Activated CD8-positive, alpha-beta memory T cell treated with anti-CD3 and anti-CD28 coated beads, Interleukin-2, amount 10 ng/mL, durations not matched to agents 7 days and 5 days (primary cell): ENCODE results near the gene YIPF2. TPM values are rescaled to one million over a fixed set of nuclear protein-coding genes. Genes with fewer than 3 reads are reported as not detected.
A peak's percentile ranks its signal among the peaks of the same experiment; 100 is the strongest.
"Not testable (repeated sequence)": the region's sequence is repeated elsewhere in the genome, so short reads cannot be mapped to it uniquely, and the experiment has no call there.

Source experiments
- ATAC-seq: fragments of 150-1000 bp; cut with Tn5 transposase; one replicate; pipeline ENCODE4 v1.10.0; 2021; ENCODE audit warnings: moderate library complexity
- CTCF ChIA-PET: fragments of 350-600 bp; sonication (Branson Sonifier 250); formaldehyde crosslinking; loops from one replicate; lab custom pipeline; 2021; ENCODE audit warnings: antibody characterized with exemption; lab: Charles Lee
- DNase-seq: peaks from one replicate; pipeline ENCODE4 v3.0.0-alpha.2; 2020
- H3K27ac Mint-ChIP-seq: one replicate; pipeline ENCODE4 v1.8.0; 2021; ENCODE audit warnings: mild to moderate bottlenecking, mixed read lengths
- H3K27me3 Mint-ChIP-seq: one replicate; pipeline ENCODE4 v1.8.0; 2021; ENCODE audit warnings: mixed read lengths
- H3K36me3 Mint-ChIP-seq: one replicate; pipeline ENCODE4 v1.8.0; 2021; ENCODE audit warnings: mild to moderate bottlenecking, mixed read lengths
- H3K4me1 Mint-ChIP-seq: one replicate; pipeline ENCODE4 v1.8.0; 2021; ENCODE audit warnings: mixed read lengths
- H3K4me3 Mint-ChIP-seq: one replicate; pipeline ENCODE4 v1.8.0; 2021; ENCODE audit warnings: mild to moderate bottlenecking, moderate library complexity, mixed read lengths
- H3K9me3 Mint-ChIP-seq: one replicate; pipeline ENCODE4 v1.8.0; 2022; ENCODE audit warnings: low read depth, mixed read lengths
- total RNA-seq, 2 experiments: library from RNA; stranded (reverse); gene quantifications; one replicate each; pipeline ENCODE4 v1.2.3, GENCODE V29; 2021

YIPF2 gene
- total RNA-seq, 2 experiments from 2014 or later = 21.7 to 27.3 TPM

DNA sequence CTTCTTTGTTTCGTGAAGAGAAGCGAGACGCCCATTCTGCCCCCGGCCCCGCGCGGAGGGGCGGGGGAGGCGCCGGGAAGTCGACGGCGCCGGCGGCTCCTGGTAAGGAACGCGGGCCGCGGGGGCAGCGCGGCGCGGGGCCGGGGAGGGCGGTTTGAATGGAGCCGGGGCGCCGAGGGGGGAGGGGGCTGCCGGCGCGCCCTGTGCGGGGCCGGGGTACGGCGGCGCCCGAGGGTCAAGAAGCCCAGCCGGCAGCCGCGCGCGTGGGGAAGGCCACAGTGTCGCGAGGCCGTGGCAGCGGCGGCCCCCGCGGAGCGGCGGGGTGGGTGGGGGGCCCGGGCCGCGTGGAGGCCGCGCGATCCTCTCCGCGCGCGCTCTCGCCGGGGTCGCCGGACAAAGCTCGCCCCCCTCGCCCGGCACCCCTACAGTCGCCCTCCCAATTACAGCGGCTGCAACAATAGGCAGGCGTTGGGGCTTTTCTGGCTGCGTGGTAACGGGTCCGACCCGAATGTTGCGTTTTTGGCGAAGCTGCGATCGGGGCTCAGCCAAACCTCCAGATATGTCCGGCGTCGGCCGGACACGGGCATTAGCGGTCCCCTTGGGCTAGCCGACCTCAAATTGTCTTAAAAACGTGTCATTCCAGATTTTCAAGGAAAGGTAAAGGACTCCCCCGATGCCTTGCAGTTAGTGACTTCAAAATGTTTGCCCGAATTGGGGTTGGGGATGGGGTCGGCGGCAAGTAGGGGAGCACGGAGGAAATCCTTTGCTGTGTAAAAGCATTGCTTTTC is 32.8 kb upstream of the YIPF2 start:
- CTCF ChIA-PET = interaction anchor here (0.8 to 4.5 kb wide), 6 partner anchors 9 to 97 kb away, joined by 3 to 18 read pairs (median 6); no protein-coding TSS in a partner anchor
- Mint-ChIP-seq H3K9me3 (no peaks in the 10 kb centered on the region), H3K27ac (peak overlapping the region; percentile 83), H3K4me3 (peak overlapping the region; percentile 87), H3K36me3 (peaks cover 3% of the 10 kb centered on the region), H3K4me1 (peaks cover 43% of the 10 kb centered on the region), H3K27me3 (no peaks in the 10 kb centered on the region)
- DNase-seq (peak; percentile 59), ATAC-seq (peak; percentile 31)

- H3K27me3 Mint-ChIP-seq = no peaks in the 10 kb centered on the region
- ATAC-seq (peak; percentile 84), DNase-seq (peak; percentile 98)
- CTCF ChIA-PET = interaction anchor here (0.8 to 4.5 kb wide), 6 partner anchors 9 to 96 kb away, joined by 3 to 18 read pairs (median 8); no protein-coding TSS in a partner anchor
- H3K4me1 Mint-ChIP-seq = peaks cover 43% of the 10 kb centered on the region
- peak within 1 kb of the TSS; percentile 87 for H3K27ac Mint-ChIP-seq
- H3K4me3 Mint-ChIP-seq = peak within 1 kb of the TSS; percentile 87
- no peaks in the 10 kb centered on the region for H3K9me3 Mint-ChIP-seq
- H3K36me3 Mint-ChIP-seq = peaks cover 2% of the 10 kb centered on the region
Observed at GRCh38 chr19:10960314-10961072, 32.1 kb upstream of the YIPF2 start, which contains the start of gene SMARCA4. SMARCA4 (plus strand) TSS chr19:10961030; CDS start chr19:10984152, 23,122 bp downstream.

GRCh38 chr19:10959277-10959968 is 31.0 kb upstream of the YIPF2 start:
- Mint-ChIP-seq H3K27ac (peak overlapping the region; percentile 87), H3K4me1 (peaks cover 36% of the 10 kb centered on the region), H3K4me3 (peak overlapping the region; percentile 81)
- not testable (repeated sequence) for ATAC-seq, H3K9me3 Mint-ChIP-seq, H3K36me3 Mint-ChIP-seq, H3K27me3 Mint-ChIP-seq, DNase-seq
- CTCF ChIA-PET = interaction anchor here (1.3 to 4.5 kb wide), 6 partner anchors 15 to 95 kb away, joined by 3 to 18 read pairs (median 10); no protein-coding TSS in a partner anchor

DNA sequence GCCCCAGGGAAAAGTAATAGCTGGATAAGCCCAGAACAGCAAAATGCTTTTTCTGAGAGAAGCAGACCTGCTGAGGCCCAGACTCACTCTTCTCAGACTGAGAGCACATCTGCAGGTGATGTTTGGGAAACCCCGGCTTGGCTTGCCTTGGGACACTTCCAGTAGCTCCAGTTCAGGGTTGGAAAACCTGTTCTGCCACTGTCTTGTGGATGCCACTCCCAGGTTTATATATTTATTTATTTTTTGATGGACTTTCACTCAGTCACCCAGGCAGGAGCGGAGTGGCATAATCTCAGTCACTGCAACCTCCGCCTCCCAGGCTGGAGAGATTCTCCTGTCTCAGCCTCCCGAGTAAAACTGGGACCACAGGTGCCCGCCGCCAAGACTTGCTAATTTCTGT is 24.4 kb upstream of the YIPF2 start:
- Mint-ChIP-seq H3K4me1 (peaks cover 4% of the 10 kb centered on the region), H3K4me3 (no peak overlapping the region), H3K27me3 (no peaks in the 10 kb centered on the region), H3K9me3 (no peaks in the 10 kb centered on the region), H3K27ac (no peak overlapping the region), H3K36me3 (no peaks in the 10 kb centered on the region)
- CTCF ChIA-PET = interaction anchor here (0.6 to 4.2 kb wide), 2 partner anchors 11 to 756 kb away, joined by 3 to 19 read pairs; no protein-coding TSS in a partner anchor
- ATAC-seq (no peak), DNase-seq (no peak)

- no peaks in the 10 kb centered on the region for H3K36me3 Mint-ChIP-seq
- no peak overlapping the region for H3K4me3 Mint-ChIP-seq
- no peak overlapping the region for H3K27ac Mint-ChIP-seq
- CTCF ChIA-PET = interaction anchor here (1.1 kb wide), 1 partner anchor 11 kb away, joined by 3 read pairs; no protein-coding TSS in a partner anchor
- DNase-seq = no peak
- no peaks in the 10 kb centered on the region for H3K27me3 Mint-ChIP-seq
- no peaks in the 10 kb centered on the region for H3K9me3 Mint-ChIP-seq
- peaks cover 5% of the 10 kb centered on the region for H3K4me1 Mint-ChIP-seq
- ATAC-seq = no peak
Observed at GRCh38 chr19:10946958-10947657, 18.7 kb upstream of the YIPF2 start.

DNA sequence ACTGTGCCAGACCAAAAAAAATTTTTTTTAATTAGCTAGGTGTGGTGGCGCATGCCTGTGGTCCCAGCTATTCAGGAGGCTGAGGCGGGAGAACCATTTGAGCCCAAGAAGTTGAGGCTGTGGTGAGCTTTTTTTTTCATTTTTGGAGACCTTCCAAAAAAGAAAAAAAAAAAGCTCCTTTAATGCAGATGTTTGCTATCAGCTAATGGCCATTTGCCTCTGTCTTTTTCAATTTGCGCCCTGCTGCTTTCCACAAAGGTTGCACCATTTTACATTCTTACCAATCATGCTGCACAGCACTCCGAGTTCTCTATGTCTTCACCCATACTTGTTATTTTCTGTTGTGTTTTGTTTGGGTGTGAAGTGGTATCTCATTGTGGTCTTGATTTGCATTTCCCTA is 16.8 kb upstream of the YIPF2 start:
- Mint-ChIP-seq H3K4me1 (peaks cover 9% of the 10 kb centered on the region), H3K9me3 (no peaks in the 10 kb centered on the region)
- CTCF ChIA-PET = interaction anchor here (0.6 to 2.6 kb wide), 6 partner anchors 9 to 288 kb away, joined by 3 to 12 read pairs (median 5); partner anchors contain the start of gene SMARCA4

GRCh38 chr19:10943412-10943811 is 15.0 kb upstream of the YIPF2 start:
- CTCF ChIA-PET = interaction anchor here (1.9 to 3.4 kb wide), 5 partner anchors 12 to 92 kb away, joined by 5 to 26 read pairs (median 12); partner anchors contain the start of gene SMARCA4
- DNase-seq, H3K36me3 Mint-ChIP-seq, H3K9me3 Mint-ChIP-seq, H3K4me3 Mint-ChIP-seq, ATAC-seq, H3K27ac Mint-ChIP-seq, H3K27me3 Mint-ChIP-seq: not testable (repeated sequence)
- H3K4me1 Mint-ChIP-seq = peaks cover 19% of the 10 kb centered on the region

More for the DNA sequence above, 16.8 kb upstream of the YIPF2 start:
- Mint-ChIP-seq H3K27ac (no peak overlapping the region), H3K36me3 (no peaks in the 10 kb centered on the region), H3K27me3 (no peaks in the 10 kb centered on the region), H3K4me3 (no peak overlapping the region)
- DNase-seq (no peak), ATAC-seq (no peak)

DNA sequence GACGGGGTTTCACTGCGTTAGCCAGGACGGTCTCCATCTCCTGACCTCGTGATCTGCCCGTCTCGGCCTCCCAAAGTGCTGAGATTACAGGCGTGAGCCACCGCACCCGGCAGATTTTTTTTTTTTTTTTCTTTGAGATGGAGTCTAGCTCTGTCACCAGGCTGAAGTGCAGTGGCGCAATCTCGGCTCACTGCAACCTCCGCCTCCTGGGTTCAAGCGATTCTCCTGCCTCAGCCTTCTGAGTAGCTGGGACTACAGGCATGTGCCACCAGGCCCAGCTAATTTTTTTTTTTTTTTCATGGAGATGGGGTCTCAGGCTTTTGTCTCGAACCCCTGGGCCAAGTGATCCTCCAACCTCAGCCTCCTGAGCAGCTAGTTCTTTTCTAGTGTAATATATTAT is 13.2 kb upstream of the YIPF2 start:
- not testable (repeated sequence) for H3K4me3 Mint-ChIP-seq, DNase-seq, H3K36me3 Mint-ChIP-seq, ATAC-seq, H3K27ac Mint-ChIP-seq, H3K27me3 Mint-ChIP-seq, H3K9me3 Mint-ChIP-seq
- H3K4me1 Mint-ChIP-seq = peaks cover 21% of the 10 kb centered on the region
- CTCF ChIA-PET = interaction anchor here (0.6 to 3.4 kb wide), 32 partner anchors 10 to 510 kb away, joined by 3 to 26 read pairs (median 4); partner anchors contain the start of genes LDLR and SMARCA4

GRCh38 chr19:10936661-10937084 is 8.2 kb upstream of the YIPF2 start:
- Mint-ChIP-seq H3K4me3 (no peak overlapping the region), H3K4me1 (peaks cover 17% of the 10 kb centered on the region), H3K27ac (no peak overlapping the region), H3K36me3 (peaks cover 3% of the 10 kb centered on the region), H3K27me3 (no peaks in the 10 kb centered on the region), H3K9me3 (no peaks in the 10 kb centered on the region)
- DNase-seq = peak; percentile 53
- peak; percentile 91 for ATAC-seq
- CTCF ChIA-PET = interaction anchor here (0.6 to 2.4 kb wide), 32 partner anchors 9 to 271 kb away, joined by 3 to 26 read pairs (median 4); partner anchors contain the start of genes LDLR, TIMM29 and YIPF2

- CTCF ChIA-PET = interaction anchor here (0.8 to 2.4 kb wide), 12 partner anchors 8 to 271 kb away, joined by 3 to 26 read pairs (median 8); partner anchors contain the start of genes TIMM29 and YIPF2
- ATAC-seq = no peak
- no peak overlapping the region for H3K4me3 Mint-ChIP-seq
- DNase-seq = no peak
- H3K27me3 Mint-ChIP-seq = no peaks in the 10 kb centered on the region
- H3K27ac Mint-ChIP-seq = no peak overlapping the region
- H3K4me1 Mint-ChIP-seq = peaks cover 21% of the 10 kb centered on the region
- H3K36me3 Mint-ChIP-seq = peaks cover 6% of the 10 kb centered on the region
- H3K9me3 Mint-ChIP-seq = no peaks in the 10 kb centered on the region
Observed at GRCh38 chr19:10935371-10936059, 7.1 kb upstream of the YIPF2 start.

GRCh38 chr19:10929402-10929794 is 959 bp upstream of the YIPF2 start:
- Mint-ChIP-seq H3K27me3 (no peaks in the 10 kb centered on the region), H3K4me1 (peaks cover 25% of the 10 kb centered on the region), H3K9me3 (no peaks in the 10 kb centered on the region), H3K4me3 (peak overlapping the region; percentile 86), H3K27ac (peak overlapping the region; percentile 69), H3K36me3 (peaks cover 8% of the 10 kb centered on the region)
- CTCF ChIA-PET = interaction anchor here (0.9 to 3.5 kb wide), 2 partner anchors 11 to 13 kb away, joined by 3 to 26 read pairs; no protein-coding TSS in a partner anchor
- ATAC-seq (no peak), DNase-seq (no peak)
